Measurements from ENCODE around the gene RTN4RL1. TPM values are rescaled to one million over a fixed set of nuclear protein-coding genes. Genes with fewer than 3 reads are reported as not detected.
"Not testable (repeated sequence)": the region's sequence is repeated elsewhere in the genome, so short reads cannot be mapped to it uniquely, and the experiment has no call there.

The RTN4RL1 gene
- total RNA-seq, 1 donor from 2014 or later: 3.7 TPM

GRCh38 chr17:1898872-1899271 is 126.3 kb downstream of the RTN4RL1 start:
- no peak for DNase-seq (ENCODE audit: extremely low spot score in 2 of 2)
- Histone ChIP-seq H3K36me3 (peaks cover 0 to 35% of the 10 kb centered on the region in 2 donors), H3K4me3 (no peak overlapping the region), H3K27me3 (no peaks in the 10 kb centered on the region), H3K4me1 (no peaks in the 10 kb centered on the region), H3K27ac (no peak overlapping the region), H3K9me3 (no peaks in the 10 kb centered on the region)
- intact Hi-C loops (cut with DNase I): no loop called here
- TF ChIP-seq POLR2A (IDR thresholded peaks at IDR 0.05): no peak
- TF ChIP-seq, protein P1, sequence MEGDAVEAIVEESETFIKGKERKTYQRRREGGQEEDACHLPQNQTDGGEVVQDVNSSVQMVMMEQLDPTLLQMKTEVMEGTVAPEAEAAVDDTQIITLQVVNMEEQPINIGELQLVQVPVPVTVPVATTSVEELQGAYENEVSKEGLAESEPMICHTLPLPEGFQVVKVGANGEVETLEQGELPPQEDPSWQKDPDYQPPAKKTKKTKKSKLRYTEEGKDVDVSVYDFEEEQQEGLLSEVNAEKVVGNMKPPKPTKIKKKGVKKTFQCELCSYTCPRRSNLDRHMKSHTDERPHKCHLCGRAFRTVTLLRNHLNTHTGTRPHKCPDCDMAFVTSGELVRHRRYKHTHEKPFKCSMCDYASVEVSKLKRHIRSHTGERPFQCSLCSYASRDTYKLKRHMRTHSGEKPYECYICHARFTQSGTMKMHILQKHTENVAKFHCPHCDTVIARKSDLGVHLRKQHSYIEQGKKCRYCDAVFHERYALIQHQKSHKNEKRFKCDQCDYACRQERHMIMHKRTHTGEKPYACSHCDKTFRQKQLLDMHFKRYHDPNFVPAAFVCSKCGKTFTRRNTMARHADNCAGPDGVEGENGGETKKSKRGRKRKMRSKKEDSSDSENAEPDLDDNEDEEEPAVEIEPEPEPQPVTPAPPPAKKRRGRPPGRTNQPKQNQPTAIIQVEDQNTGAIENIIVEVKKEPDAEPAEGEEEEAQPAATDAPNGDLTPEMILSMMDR (IDR thresholded peaks at IDR 0.05): no peak
- no peak for TF ChIP-seq POLR2AphosphoS5 (IDR thresholded peaks at IDR 0.05; ENCODE audit: insufficient read depth in 1 of 2, low read depth in 1 of 2)

DNA sequence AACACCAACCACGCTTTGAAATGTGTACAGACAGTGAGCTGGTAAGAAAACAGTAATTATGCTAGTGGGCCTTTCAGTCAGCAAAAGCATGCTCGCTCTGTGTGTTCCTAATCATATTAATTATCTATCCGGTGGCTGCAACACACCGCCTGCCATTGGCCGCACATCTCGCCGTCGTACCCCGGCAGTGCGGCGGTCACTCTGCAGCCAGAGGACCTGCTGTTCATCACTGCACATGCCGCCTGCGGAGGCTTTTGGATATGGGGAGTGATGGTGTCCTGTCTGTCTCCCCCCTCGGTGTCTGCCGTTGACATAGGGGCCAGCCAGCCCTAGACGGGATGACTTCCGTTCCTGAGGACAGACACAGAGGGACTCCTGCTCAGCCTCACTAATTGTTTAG is 126.8 kb downstream of the RTN4RL1 start:
- TF ChIP-seq POLR2AphosphoS5 (IDR thresholded peaks at IDR 0.05; ENCODE audit: insufficient read depth in 1 of 2, low read depth in 1 of 2): no peak
- TF ChIP-seq POLR2A (IDR thresholded peaks at IDR 0.05): no peak
- intact Hi-C loops (cut with DNase I): no loop called here
- H3K4me1 ChIP-seq: no peaks in the 10 kb centered on the region
- H3K36me3 ChIP-seq: peaks cover 0 to 35% of the 10 kb centered on the region in 2 donors
- H3K9me3 ChIP-seq: no peaks in the 10 kb centered on the region
- DNase-seq (ENCODE audit: extremely low spot score in 2 of 2): no peak
- no peak overlapping the region for H3K27ac ChIP-seq
- H3K4me3 ChIP-seq: no peak overlapping the region
- no peaks in the 10 kb centered on the region for H3K27me3 ChIP-seq

DNA sequence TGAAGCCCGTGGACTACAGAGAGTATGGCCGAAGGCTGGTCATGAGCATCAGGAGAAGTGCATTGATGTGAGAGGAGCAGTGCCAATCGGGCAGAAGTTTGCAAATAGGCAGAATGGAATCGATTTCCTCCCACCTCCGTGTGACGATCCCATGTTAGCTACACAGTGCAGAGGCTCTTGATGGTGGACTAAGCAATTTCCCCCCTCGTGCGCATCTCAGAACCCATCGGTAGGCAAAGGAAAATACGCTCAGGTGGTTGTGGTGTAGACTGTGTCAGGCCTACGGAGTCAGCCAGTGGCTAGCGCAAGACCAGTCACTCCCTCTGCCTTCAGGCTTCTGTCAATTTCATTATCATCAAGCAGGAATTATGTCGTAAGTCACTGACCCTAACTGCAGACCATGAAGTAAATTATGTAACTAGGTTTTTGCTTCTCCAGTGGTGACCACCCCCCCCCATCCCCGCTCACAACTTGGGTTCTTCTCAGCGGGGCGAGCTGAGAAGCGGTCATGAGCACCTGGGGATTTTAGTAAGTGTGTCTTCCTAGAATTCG is 128.0 kb downstream of the RTN4RL1 start:
- peaks cover 0 to 35% of the 10 kb centered on the region in 2 donors for H3K36me3 ChIP-seq
- H3K4me1 ChIP-seq: no peaks in the 10 kb centered on the region
- intact Hi-C loops (cut with DNase I): no loop called here
- H3K4me3 ChIP-seq: no peak overlapping the region
- H3K27ac ChIP-seq: no peak overlapping the region
- no peaks in the 10 kb centered on the region for H3K27me3 ChIP-seq
- H3K9me3 ChIP-seq: no peaks in the 10 kb centered on the region
- no peak for DNase-seq (ENCODE audit: extremely low spot score in 2 of 2)
- TF ChIP-seq POLR2A (IDR thresholded peaks at IDR 0.05) (no peak), POLR2AphosphoS5 (IDR thresholded peaks at IDR 0.05; ENCODE audit: insufficient read depth in 1 of 2, low read depth in 1 of 2) (no peak)
- TF ChIP-seq, protein P1 (IDR thresholded peaks at IDR 0.05): no peak

DNA sequence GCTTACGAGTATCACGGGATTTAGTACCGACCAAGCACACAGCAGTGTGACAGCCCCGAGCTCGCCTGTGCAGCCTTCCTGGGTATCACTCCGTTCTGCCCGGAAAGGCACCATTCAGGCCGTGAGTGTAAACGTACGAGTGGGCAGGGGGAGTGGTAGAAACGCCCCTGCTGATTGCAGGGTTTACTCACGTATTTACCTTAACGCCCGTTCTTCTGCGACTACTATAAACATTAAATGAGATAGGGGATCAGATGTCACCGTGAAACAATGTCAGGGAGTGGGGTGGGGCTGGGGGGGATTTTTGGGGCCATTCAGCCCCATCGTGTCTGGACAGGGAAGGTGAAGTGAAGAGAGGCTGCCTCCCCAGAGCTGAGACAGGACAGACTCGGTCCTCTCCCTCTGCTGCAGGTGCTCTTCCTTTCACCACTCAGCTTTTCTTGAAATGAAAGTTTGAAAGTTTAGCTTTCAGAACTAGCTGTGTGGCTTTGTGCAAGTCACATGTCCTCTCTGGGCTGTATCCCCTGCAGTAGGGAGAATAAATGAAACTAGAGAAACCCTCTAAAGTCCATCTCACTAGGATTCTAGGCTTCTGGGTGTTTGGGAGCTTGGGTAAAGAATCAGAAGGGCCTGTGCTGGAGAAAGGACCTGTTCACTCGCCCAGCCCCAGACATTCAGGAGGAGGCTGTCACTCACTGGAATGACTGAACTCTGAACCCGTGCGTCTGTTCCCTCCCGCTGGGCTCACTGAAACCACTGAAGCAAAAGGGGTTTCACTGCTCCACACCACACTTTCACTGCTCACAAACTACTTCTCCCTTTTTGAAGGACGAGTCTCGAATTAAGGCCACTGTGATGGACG is 128.7 kb downstream of the RTN4RL1 start:
- no peaks in the 10 kb centered on the region for H3K4me1 ChIP-seq
- TF ChIP-seq, protein P1 (IDR thresholded peaks at IDR 0.05): no peak
- TF ChIP-seq POLR2A (IDR thresholded peaks at IDR 0.05) (no peak), POLR2AphosphoS5 (IDR thresholded peaks at IDR 0.05; ENCODE audit: insufficient read depth in 1 of 2, low read depth in 1 of 2) (no peak)
- H3K27me3 ChIP-seq: no peaks in the 10 kb centered on the region
- H3K9me3 ChIP-seq: no peaks in the 10 kb centered on the region
- DNase-seq (ENCODE audit: extremely low spot score in 2 of 2): no peak
- intact Hi-C loops (cut with DNase I): no loop called here
- H3K27ac ChIP-seq: no peak overlapping the region
- H3K4me3 ChIP-seq: no peak overlapping the region
- H3K36me3 ChIP-seq: peaks cover 0 to 35% of the 10 kb centered on the region in 2 donors

GRCh38 chr17:1895479-1895878 is 129.7 kb downstream of the RTN4RL1 start:
- H3K4me1 ChIP-seq; intact Hi-C loops (cut with DNase I); H3K27me3 ChIP-seq; H3K9me3 ChIP-seq; H3K27ac ChIP-seq; H3K4me3 ChIP-seq; DNase-seq (ENCODE audit: extremely low spot score in 2 of 2): not testable (repeated sequence)
- peaks cover 0 to 35% of the 10 kb centered on the region in 2 donors for H3K36me3 ChIP-seq

All from vagina (tissue), 2 donors.